GM11168 (cell line): ENCODE data around the gene AHCYL2.

ENCODE experiments used
- in situ Hi-C: fragments of 300-500 bp; cut with MboI; formaldehyde crosslinking; loops from one replicate; pipeline ENCODE4 v1.12.0; 2022; ENCODE audit warnings: low sequenced_read_pairs; ENCODE audit not compliant: unreplicated experiment

The AHCYL2 gene

GRCh38 chr7:129208667-129209066, 16.2 kb upstream of the AHCYL2 start:
- in situ Hi-C loops, result no loop called here

GRCh38 chr7:129209067-129209926, 15.5 kb upstream of the AHCYL2 start:
- in situ Hi-C loops, result no loop called here

- in situ Hi-C loops, result loop anchor here (10.0 kb wide), 1 partner anchor 306 kb away; no protein-coding TSS in a partner anchor
Observed at GRCh38 chr7:129210256-129210988, 14.4 kb upstream of the AHCYL2 start.

GRCh38 chr7:129210989-129211312, 13.9 kb upstream of the AHCYL2 start:
- in situ Hi-C loops, result loop anchor here (10.0 kb wide), 1 partner anchor 306 kb away; no protein-coding TSS in a partner anchor

GRCh38 chr7:129212126-129212525, 12.7 kb upstream of the AHCYL2 start:
- in situ Hi-C loops, result loop anchor here (10.0 kb wide), 1 partner anchor 307 kb away; no protein-coding TSS in a partner anchor

- in situ Hi-C loops, result loop anchor here (10.0 kb wide), 1 partner anchor 308 kb away; no protein-coding TSS in a partner anchor
Observed at GRCh38 chr7:129212596-129212995, 12.2 kb upstream of the AHCYL2 start.

- in situ Hi-C loops, result loop anchor here (10.0 kb wide), 1 partner anchor 309 kb away; no protein-coding TSS in a partner anchor
Observed at GRCh38 chr7:129213828-129214227, 11.0 kb upstream of the AHCYL2 start.

- in situ Hi-C loops, result loop anchor here (5.0 to 10.0 kb wide), 2 partner anchors 67 to 311 kb away; no protein-coding TSS in a partner anchor
Observed at GRCh38 chr7:129215691-129216090, 9.1 kb upstream of the AHCYL2 start.

- in situ Hi-C loops, result loop anchor here (5.0 to 10.0 kb wide), 2 partner anchors 66 to 311 kb away; no protein-coding TSS in a partner anchor
Observed at GRCh38 chr7:129216101-129216715, 8.6 kb upstream of the AHCYL2 start.

GRCh38 chr7:129216821-129217416, 7.9 kb upstream of the AHCYL2 start:
- in situ Hi-C loops, result loop anchor here (5.0 to 10.0 kb wide), 2 partner anchors 65 to 312 kb away; no protein-coding TSS in a partner anchor

GRCh38 chr7:129218514-129219062, 6.2 kb upstream of the AHCYL2 start:
- in situ Hi-C loops, result loop anchor here (5.0 to 10.0 kb wide), 2 partner anchors 64 to 314 kb away; no protein-coding TSS in a partner anchor

- in situ Hi-C loops, result loop anchor here (5.0 to 10.0 kb wide), 2 partner anchors 63 to 314 kb away; no protein-coding TSS in a partner anchor
Observed at GRCh38 chr7:129219166-129219565, 5.7 kb upstream of the AHCYL2 start.

- in situ Hi-C loops, result loop anchor here (10.0 kb wide), 1 partner anchor 253 kb away; no protein-coding TSS in a partner anchor
Observed at GRCh38 chr7:129222064-129222463, 2.8 kb upstream of the AHCYL2 start.

GRCh38 chr7:129225206-129225930, 538 bp downstream of the AHCYL2 start:
- in situ Hi-C loops, result loop anchor here (10.0 kb wide), 1 partner anchor 249 kb away; no protein-coding TSS in a partner anchor

GRCh38 chr7:129225931-129226572, 1.2 kb downstream of the AHCYL2 start:
- in situ Hi-C loops, result loop anchor here (10.0 kb wide), 1 partner anchor 249 kb away; no protein-coding TSS in a partner anchor

- in situ Hi-C loops, result loop anchor here (10.0 kb wide), 1 partner anchor 247 kb away; no protein-coding TSS in a partner anchor
Observed at GRCh38 chr7:129227646-129228578, 3.1 kb downstream of the AHCYL2 start.

GRCh38 chr7:129228633-129229032, 3.8 kb downstream of the AHCYL2 start:
- in situ Hi-C loops, result loop anchor here (10.0 kb wide), 1 partner anchor 246 kb away; no protein-coding TSS in a partner anchor
